ENCODE data around the gene SLC43A3.
"Not testable (repeated sequence)": the region's sequence is repeated elsewhere in the genome, so short reads cannot be mapped to it uniquely, and the experiment has no call there.

SLC43A3 gene

GRCh38 chr11:57446055-57446454 lies 19.1 kb upstream of the SLC43A3 start:
- Mint-ChIP-seq H3K27me3 (ENCODE audit: low read depth, poor library complexity) (peaks cover 41% of the 10 kb centered on the region), H3K9me3 (peaks cover 6% of the 10 kb centered on the region)

GRCh38 chr11:57445122-57445394 lies 18.1 kb upstream of the SLC43A3 start:
- not testable (repeated sequence) for H3K9me3 Mint-ChIP-seq; DNase-seq; H3K4me3 Mint-ChIP-seq; H3K27ac Mint-ChIP-seq; H3K36me3 Mint-ChIP-seq (ENCODE audit: low read depth); H3K4me1 Mint-ChIP-seq
- peaks cover 41% of the 10 kb centered on the region for H3K27me3 Mint-ChIP-seq (ENCODE audit: low read depth, poor library complexity)

More at GRCh38 chr11:57446055-57446454, 19.1 kb upstream of the SLC43A3 start:
- H3K27ac Mint-ChIP-seq: no peak overlapping the region
- no peak for TF ChIP-seq CTCF (IDR thresholded peaks at IDR 0.05)
- DNase-seq: no peak
- no peaks in the 10 kb centered on the region for H3K36me3 Mint-ChIP-seq (ENCODE audit: low read depth)
- H3K4me3 Mint-ChIP-seq: no peak overlapping the region
- H3K4me1 Mint-ChIP-seq: peaks cover 2% of the 10 kb centered on the region

- H3K36me3 Mint-ChIP-seq (ENCODE audit: low read depth): no peaks in the 10 kb centered on the region
- TF ChIP-seq CTCF (IDR thresholded peaks at IDR 0.05): no peak
Measured at GRCh38 chr11:57444362-57445121, 17.6 kb upstream of the SLC43A3 start.

GRCh38 chr11:57440744-57441414 lies 14.0 kb upstream of the SLC43A3 start:
- Mint-ChIP-seq H3K27ac (no peak overlapping the region), H3K4me3 (no peak overlapping the region), H3K27me3 (ENCODE audit: low read depth, poor library complexity) (peaks cover 13% of the 10 kb centered on the region), H3K4me1 (peaks cover 7% of the 10 kb centered on the region), H3K9me3 (no peaks in the 10 kb centered on the region), H3K36me3 (ENCODE audit: low read depth) (no peaks in the 10 kb centered on the region)
- TF ChIP-seq CTCF (IDR thresholded peaks at IDR 0.05): no peak
- DNase-seq: no peak

More at GRCh38 chr11:57444362-57445121, 17.6 kb upstream of the SLC43A3 start:
- Mint-ChIP-seq H3K4me3 (no peak overlapping the region), H3K4me1 (peaks cover 7% of the 10 kb centered on the region), H3K27me3 (ENCODE audit: low read depth, poor library complexity) (peaks cover 37% of the 10 kb centered on the region), H3K9me3 (peaks cover 6% of the 10 kb centered on the region), H3K27ac (no peak overlapping the region)
- no peak for DNase-seq

- Mint-ChIP-seq H3K36me3 (ENCODE audit: low read depth) (no peaks in the 10 kb centered on the region), H3K4me3 (no peak overlapping the region), H3K4me1 (peaks cover 7% of the 10 kb centered on the region), H3K27ac (no peak overlapping the region), H3K27me3 (ENCODE audit: low read depth, poor library complexity) (peaks cover 14% of the 10 kb centered on the region), H3K9me3 (no peaks in the 10 kb centered on the region)
- no peak for TF ChIP-seq CTCF (IDR thresholded peaks at IDR 0.05)
- no peak for DNase-seq
Measured at GRCh38 chr11:57439786-57440185, 12.9 kb upstream of the SLC43A3 start.

- DNase-seq: no peak
- Mint-ChIP-seq H3K27ac (no peak overlapping the region), H3K4me1 (peaks cover 7% of the 10 kb centered on the region), H3K9me3 (no peaks in the 10 kb centered on the region), H3K36me3 (ENCODE audit: low read depth) (no peaks in the 10 kb centered on the region), H3K27me3 (ENCODE audit: low read depth, poor library complexity) (peaks cover 17% of the 10 kb centered on the region), H3K4me3 (no peak overlapping the region)
- no peak for TF ChIP-seq CTCF (IDR thresholded peaks at IDR 0.05)
Measured at GRCh38 chr11:57438345-57439285, 11.7 kb upstream of the SLC43A3 start.
